Kidney capillary endothelial cell (primary cell): Measurements from ENCODE around the gene PTRH1.

ENCODE experiments used
- DNase-seq: peaks from one replicate; pipeline ENCODE4 v3.0.0-alpha.2; 2018; ENCODE audit warnings: low spot score

PTRH1 gene

DNA sequence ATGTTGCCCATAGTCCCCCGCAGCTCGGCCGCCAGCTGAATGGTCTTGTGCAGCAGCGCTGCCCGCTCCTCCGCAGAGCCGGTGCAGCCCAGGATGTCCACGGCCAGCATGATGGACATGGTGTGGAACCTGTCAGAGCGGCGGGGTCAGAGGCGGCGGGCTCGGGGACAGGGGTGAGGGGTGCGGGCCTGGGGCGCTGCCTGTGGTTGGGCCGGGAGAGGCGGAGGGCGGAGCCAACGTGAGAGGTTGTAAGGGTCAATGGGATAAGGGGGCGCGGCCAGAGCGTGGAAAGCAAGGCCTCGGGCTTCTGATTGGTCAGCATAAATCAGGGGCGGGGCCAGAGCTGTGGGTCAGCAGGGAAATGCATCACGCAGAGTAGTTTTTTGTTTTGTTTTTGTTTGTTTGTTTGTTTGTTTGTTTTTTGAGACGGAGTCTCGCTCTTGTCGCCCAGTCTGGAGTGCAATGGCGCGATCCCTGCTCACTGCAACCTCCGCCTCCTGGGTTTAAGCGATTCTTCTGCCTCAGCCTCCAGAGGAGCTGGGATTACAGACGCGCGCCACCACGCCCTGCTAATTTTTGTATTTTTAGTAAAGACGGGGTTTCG is 26.5 kb upstream of the PTRH1 start:
- no peak for DNase-seq

DNA sequence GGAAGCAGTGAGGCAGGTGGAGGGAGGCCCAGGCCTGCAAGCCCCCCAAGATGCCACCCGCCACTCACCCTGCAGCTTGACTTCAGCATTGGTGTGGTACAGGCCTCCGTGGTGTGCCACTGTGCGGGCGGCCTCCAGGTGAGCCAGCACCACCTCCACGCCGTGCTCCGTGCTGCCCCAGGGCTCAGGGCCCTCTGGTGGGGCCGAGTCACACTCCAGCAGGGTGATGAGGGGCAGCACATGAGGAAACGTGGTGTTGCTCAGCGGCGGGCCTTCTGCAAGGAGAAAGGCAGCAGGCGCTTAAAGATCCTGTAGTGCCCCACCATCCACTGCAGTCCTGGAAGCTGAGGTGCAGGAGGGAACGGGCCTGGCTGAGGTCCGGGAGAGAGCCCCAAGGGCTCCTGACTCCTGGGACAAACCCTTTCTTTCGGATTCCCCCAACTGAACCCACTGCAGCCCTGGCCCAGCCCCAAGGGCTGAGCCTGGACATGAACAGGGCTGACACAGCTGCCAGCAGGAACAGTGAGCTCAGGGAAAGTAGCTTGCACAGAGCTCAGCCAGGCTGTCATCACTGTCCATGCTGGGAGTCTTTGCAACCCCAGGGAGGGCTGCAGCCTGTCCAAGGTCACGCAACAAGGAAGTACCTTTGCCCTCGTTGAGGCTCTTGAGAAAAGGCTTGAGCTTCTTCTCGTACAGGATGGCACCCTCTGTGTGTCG is 24.3 kb upstream of the PTRH1 start:
- DNase-seq = no peak

DNA sequence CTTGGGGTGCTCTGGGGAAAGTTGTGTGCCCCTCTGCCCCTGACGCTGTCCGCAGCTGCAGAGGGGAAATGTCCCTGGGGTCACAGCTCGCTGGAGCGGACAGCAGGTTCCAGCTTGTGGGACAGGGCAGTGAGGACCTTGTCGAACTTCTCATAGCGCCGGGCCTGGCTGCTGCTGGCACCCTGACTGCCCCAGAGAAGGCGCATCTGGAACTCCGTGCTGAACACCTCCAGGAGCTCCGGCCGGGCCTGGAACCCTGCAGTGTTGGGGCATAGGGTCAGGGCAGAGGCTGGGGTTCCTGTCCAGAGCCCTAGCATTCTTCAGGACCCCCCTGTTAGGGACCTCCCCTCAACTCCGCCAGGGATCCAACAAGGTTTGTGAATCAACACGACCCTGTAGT is 23.2 kb upstream of the PTRH1 start:
- DNase-seq = no peak

DNA sequence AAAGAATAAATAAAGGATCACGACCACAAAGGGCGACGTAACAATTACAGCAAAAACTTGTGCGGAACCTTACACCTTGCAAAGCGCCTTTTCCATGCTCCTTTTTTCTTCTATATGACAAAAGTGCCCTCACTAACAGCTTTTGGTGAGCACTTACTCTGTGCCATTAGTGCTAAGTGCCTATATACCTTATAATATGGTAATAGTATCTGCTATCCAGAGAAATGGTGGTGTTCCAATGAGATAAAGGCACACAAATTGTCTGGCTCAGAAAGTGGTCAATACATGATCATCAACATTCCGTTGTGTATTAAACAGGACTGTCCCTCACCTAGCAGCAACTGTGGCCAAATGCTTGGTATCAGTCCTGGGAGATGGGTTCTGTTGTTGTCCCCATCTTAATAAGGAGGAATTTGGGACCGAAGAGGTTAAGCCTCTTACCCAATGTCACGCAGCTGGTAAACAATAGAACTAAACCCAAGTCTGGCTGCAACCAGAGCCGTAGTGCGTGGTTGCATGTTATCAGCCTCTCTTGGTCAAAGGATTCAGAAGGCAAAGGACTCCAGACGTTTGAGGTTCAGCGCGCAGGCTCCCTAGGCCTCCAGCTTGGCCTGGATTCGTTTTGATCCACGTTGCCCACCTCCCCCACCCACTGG is 20.2 kb upstream of the PTRH1 start:
- DNase-seq = no peak

DNA sequence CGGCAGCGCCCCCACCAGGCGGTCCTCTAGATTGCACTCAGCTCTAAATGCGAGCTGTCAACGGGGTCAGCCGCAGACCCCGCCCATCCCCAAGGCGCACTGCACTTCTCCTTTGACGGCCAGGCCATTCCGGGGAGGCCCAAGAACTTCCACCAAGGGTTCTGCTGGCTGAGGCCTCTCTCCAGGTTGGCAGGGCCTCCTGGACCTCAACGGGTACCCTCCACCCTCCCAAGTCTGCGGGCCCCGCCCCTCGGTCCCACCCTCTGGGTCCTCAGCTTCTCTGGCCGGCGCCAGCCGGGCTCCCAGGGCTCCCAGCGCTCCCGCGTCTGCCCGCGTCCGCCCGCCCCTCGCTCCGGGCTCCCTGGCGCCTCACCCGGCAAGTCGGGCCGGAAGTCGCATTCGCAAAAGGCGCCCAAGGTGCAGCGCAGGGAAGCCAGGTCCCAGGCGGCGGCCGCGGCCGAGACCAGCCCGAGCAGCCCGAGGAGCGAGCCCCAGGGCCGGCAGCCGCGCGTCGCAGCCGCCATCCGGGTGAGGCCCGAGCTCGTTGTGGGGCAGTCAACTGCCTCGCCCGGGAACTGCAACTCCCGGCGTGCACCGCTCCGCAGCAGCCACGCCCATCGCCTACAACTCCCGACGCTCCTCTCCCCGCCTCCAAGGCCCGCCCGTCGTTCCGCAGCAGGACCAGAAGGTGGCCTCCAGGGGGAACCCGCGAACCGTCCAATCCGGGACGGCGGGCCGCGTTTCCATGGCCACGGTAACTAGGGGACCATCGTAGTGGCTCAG is 19.5 kb upstream of the PTRH1 start, which contains the start of gene TOR2A:
Gene TOR2A, minus strand, starts transcription at position 548 of the 783 bp plus-strand sequence. Its CDS starts 24 bp downstream, at position 524.
- DNase-seq = peak; percentile 98

DNA sequence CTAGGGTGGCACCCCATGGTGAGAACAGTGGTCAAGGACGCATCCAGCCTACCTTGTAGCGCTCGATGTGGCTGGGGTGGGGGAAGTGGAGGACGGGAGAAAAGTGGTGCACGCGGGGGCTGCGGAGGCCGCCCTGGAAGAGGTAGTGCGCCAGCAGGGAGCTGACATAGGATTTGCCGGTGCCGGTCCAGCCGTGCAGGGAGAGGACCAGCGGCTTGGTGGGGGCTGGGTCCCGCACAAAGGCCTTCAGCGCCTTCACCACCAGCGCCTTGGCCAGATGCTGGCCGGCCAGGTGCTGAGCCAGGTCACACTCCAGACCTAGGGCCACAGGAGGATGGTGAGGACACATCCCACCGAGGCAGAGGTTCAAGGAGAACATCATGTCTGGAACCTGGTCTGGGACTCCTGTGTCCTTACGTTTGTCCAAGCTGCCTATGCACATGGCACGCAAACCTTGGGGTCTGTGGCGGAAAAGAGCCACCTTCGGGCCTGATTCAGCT is 18.8 kb upstream of the PTRH1 start:
- DNase-seq = no peak

DNA sequence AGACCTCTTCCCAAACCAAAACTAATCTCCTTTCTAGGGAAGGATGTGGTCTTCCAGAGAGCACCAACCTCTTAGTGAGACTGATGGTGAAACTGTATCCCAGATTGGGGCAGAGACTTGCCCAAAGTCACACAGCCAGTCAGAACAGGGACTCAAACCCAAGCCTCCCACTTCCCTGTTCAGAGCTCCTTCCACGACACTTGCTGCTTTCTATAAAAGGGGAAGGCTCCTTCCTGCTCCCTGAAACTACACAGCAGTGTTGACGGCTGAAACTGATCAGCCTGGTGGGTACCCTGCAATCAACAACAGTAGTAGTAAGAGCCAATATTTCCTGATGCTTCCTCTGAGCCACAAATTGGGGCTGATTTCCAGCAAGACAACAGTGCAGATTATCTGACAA is 18.2 kb upstream of the PTRH1 start:
- DNase-seq = no peak

DNA sequence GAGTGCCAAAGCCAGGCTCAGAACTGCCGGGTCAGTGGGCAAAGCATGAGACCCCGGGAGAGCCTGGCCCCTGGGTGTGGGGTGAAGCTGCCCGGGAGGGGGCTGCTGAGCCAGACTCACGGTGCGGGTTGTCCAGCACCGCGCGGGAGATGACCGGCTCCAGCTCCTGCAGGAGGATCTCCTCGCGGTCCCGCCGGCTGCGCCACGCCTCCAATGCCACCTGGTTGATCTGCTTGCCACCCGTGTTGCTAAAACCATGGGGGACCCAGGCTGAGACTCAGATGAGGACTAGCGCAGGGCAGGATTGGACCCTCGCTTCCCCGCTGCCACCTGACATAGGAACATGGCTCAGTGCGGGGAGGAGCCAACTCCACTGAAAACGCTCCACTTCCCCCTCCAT is 17.0 kb upstream of the PTRH1 start:
- no peak for DNase-seq

DNA sequence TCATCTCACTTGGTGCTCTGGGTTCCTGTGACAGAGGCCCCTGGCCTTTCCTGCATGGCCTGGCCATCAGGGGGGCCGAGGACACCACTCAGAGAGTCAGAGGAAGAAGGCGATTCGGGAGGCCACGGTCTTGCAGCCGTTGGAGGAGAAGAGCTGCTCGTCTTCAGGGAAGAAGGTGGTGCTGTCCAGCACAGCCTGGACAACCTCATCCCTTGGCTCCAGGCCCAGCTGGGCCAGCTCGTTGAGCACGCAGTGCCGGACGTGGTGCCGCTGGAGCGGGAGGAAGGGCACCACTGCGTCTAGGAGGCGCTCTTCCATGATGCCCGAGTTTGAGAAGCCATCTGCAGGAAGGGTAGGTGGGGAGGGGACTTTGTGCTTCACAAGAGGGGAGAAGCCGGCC is 16.5 kb upstream of the PTRH1 start:
- DNase-seq = no peak

DNA sequence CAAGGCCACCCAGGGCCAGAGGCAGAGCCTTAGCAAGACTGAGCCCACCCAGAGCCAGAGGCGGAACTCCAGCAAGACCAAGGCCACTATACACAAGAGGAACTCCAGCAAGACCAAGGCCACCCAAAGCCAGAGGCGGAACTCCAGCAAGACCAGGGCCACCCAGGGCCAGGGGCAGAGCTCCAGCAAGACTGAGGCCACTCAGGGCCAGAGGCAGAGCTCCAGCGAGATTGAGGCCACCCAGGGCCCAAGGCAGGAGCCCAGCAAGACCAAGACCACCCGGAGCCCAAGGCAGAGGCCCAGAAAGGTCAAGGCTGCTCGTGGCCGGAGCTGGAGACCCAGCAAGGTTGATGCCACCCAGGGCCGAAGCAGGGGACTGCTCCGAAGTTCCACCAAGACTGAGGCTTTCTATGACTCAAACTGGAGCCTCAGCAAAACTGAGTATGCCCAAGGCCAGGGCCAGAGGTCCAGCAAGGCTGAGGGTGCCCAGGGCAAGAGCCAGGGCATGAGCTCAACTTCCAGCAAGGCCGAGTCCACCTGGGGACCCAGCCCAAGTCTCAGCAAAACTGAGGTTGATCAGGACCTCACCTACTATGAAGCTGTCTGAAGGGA is 15.4 kb upstream of the PTRH1 start:
- no peak for DNase-seq

DNA sequence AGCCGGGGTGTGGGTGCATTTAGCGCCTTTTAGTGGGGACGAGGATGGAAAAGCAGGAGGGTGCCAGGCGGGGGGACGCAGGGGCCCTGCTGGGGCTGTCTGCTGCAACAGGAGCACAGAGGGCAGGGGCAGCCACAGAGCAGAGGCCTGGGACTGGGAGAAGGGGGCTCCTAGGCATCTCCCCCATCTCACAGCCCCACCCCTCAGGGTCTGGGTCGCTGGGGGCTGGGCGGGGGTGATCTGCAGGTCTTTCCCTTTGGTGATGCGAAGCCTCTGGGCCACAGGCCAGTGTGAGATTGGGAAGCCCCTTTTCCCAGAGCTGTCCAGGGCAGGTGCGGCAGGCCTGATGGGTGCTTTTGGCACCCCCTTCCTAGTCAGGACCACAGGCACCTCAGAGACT is 14.8 kb upstream of the PTRH1 start:
- DNase-seq = no peak

DNA sequence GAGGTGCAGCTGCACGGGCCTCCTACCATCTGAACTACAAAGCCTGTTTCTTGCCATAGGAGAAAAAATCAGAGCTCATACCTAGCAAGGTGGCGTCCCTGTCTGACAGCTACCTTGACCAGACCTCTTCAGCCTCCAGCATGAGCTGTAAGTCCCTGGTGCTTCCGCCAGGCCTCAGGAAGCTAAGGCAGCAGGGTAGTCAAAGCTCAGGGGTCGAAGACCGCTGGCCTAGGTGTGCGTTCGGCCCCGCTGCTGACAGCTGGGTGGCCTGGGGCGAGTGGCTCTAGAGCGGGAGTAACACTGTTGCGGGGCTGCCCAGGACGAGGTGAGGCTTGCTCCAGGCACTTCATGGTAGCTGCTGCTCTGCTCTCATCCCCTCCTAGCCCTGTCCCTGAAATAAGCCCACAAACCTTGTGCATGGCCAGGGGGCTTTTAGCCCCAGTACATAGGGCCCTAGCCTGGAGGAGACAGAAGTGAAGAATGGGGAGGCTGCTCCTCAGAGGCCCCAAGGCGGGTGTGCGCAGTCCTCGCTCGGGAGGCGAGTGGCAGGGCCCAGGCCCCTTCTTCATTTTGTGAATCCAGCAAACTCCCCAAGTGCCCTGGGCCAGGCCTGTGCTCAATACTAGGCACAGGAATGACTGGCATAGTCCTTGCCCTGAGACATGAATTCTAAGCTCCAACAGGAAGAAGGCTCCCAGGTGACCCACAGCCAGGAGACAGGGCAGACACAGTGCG is 14.2 kb upstream of the PTRH1 start:
- no peak for DNase-seq

DNA sequence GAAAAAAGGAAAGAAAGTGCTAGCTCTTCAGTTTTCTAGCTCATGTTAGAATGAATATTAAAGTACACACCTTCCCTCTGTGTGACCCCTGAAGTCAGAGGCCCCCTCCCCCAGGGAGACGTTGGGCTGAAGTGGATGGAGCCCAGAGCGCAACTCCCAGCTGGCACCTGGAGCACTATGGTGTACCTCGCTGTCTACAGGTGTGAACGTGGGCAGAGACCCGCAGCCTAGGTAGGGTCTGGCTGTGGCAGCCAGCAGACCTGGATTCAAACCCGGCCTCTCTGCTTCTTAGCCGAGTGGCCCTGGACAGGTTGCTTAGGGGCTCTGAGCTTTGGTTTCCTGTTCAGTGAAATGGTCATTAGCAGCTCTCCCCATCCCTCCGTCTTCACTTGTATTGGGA is 13.3 kb upstream of the PTRH1 start:
- no peak for DNase-seq

DNA sequence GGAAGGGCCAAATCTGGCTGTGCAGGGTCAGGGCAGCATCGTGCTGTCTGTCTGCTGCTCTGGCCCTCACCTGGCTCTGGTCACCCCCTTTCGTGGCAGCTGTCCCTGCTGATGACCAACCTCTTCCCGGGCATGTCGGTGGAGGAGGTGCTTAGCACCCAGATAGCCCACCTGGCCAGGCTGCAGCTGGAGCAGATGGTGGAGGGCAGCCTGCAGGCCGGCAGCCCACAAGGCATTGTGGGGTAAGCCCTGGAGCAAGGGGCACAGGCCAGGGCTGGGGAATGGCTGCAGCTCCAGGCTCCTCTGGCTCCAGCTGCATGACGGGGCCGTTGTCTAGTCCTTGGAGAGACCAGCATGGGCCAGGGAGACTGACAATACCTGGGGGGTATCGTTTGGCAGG is 11.4 kb upstream of the PTRH1 start:
- DNase-seq = no peak

DNA sequence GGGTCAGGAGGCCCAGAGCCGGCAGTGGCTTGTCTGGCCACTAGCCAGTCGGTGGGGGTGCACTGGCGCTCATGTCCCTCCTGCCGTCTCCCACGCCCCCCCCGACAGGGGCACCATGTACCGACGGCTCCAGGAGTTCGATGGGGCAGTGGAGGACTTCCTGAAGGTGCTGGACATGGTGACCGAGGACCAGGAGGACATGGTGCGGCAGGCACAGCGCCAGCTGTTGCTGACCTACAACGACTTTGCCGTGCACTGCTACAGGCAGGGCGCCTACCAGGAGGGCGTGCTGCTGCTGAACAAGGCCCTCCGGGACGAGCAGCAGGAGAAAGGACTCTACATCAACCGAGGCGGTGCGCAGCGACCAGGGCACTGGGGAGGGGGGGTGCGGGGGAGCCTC is 8.5 kb upstream of the PTRH1 start:
- no peak for DNase-seq

DNA sequence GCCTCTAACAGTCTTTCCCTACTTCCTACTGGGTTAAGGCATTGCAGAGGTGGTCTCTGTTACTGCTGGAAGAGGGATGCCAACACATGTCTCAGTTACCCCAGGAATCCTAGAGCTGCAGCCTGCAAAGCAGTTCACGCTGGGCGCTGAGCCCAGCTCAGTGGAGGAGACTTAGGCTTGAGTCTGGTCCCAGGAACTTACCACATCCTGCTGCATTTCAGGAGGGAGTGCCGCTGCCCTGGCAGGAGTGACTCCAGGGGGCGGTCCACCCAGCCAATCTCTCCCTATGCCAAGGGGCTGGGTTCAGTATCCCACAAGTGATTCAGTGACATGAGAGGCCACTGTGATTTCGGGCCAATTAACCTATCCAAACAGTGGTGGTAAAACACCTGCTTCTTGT is 8.0 kb upstream of the PTRH1 start:
- no peak for DNase-seq

DNA sequence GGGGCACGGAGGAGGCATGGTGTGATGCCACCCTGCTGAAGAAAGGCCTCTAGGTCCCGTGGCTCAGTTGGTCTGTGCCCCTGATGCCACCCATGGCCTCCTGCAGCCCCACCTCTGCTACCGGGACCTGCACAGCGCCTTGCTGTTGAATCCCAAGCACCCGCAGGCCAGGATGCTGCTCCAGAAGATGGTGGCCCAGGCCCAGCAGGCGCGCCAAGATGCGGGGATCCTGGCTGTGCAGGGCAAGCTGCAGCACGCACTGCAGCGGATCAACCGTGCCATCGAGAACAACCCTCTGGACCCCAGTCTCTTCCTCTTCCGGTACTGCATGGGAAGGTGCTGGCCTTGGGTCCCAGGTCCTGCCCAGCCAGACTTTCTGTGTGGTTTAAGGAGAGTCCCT is 7.5 kb upstream of the PTRH1 start:
- no peak for DNase-seq

DNA sequence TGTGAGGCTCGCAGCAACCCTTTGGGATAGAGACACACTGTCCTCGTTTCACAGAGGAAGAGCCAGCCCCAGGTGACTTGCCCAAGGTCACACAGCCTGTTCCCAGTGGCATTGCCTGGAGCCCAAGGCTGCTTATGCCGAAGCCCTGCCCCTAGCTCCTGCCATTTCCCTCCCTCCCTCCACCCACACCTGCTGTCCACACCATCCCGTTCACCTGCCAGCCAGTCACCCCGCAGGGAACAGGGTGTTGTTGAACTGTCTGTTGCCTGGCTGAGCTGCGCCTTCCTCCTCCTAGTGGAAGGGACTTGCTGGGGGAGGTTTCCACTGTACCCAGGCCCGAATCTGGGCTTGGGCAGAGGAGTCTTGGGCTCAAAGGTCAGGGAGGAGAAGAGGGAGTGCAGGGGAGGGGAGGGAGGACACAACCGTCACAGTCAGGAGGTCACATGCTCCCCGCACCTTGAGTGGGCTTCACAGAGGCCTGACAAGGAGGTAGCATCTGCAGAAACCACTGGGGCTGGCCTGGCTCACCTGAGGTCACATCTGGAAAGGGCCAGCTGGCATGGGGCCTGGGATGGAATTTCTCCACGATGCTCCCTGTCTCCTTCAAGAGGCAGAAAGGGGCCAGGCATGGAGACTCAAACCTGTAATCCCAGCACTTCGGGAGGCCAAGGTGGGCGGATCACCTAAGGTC is 6.7 kb upstream of the PTRH1 start:
- DNase-seq = no peak

DNA sequence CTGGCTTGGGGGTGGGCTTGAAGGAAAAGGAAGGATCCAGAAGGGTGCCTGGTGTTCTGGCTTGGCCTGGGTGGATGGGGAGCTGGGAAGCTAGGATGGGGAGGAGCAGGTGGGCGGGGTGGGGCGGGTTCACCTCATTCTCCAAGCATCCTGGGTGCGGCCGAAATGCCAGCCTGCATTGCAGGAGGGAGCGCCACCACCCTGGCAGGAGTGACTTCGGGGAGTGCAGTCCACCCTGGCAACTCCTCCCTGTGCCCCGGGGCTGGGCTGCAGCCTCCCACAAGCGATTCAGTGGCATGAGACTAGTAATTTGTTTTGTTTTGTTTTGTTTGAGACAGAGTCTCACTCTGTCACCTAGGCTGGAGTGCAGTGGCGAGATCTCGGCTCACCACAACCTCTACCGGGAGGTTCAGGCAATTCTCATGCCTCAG is 5.9 kb upstream of the PTRH1 start:
- no peak for DNase-seq

DNA sequence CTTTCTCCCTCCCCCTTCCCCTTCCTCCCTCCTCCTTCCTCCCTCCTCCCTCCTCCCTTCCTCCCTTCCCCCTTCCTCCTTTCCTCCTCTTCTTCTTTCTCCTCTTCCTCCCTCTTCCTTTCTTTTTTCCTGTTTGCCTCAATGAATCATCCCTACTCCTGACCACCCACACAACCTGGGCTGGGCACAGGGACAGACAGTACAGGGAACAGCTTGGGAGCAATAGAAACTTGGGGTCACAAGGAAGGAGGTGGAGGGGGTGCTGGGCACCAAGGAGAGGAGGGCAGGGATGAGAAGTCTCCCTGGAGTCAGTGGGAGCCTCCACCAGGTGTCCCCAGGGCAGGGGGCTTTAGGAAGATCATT is 5.4 kb upstream of the PTRH1 start:
- no peak for DNase-seq
